OCI-LY3 (cell line): Measurements from ENCODE around the gene TNRC18.

Source experiments
- EZH2phosphoT487 ChIP-seq: fragments of 200-600 bp; shearing (Covaris generic); IDR thresholded peaks from 2 replicates; pipeline ENCODE4 v1.6.1; 2018; ENCODE audit warnings: antibody characterized with exemption, mixed run types, low read depth
- TF ChIP-seq, protein P1 (sequence below): fragments of 200-600, 300-600 bp; sonication (generic); IDR thresholded peaks from 2 replicates; pipeline ENCODE4 v1.5.1; 2014; ENCODE audit warnings: antibody characterized with exemption, low read length, low read depth

- TF ChIP-seq, protein P1, sequence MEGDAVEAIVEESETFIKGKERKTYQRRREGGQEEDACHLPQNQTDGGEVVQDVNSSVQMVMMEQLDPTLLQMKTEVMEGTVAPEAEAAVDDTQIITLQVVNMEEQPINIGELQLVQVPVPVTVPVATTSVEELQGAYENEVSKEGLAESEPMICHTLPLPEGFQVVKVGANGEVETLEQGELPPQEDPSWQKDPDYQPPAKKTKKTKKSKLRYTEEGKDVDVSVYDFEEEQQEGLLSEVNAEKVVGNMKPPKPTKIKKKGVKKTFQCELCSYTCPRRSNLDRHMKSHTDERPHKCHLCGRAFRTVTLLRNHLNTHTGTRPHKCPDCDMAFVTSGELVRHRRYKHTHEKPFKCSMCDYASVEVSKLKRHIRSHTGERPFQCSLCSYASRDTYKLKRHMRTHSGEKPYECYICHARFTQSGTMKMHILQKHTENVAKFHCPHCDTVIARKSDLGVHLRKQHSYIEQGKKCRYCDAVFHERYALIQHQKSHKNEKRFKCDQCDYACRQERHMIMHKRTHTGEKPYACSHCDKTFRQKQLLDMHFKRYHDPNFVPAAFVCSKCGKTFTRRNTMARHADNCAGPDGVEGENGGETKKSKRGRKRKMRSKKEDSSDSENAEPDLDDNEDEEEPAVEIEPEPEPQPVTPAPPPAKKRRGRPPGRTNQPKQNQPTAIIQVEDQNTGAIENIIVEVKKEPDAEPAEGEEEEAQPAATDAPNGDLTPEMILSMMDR = no peak
- no peak for TF ChIP-seq EZH2phosphoT487
These were observed 78.0 kb downstream of the TNRC18 start for GRCh38 chr7:5345671-5346070.
